Gastroesophageal sphincter (tissue), 4 donors: Measurements from ENCODE around the gene PTCH2. TPM values are rescaled to one million over a fixed set of nuclear protein-coding genes. Genes with fewer than 3 reads are reported as not detected.

Experiments
- ATAC-seq: fragments of 150-250 bp; one replicate; pipeline ENCODE4 v1.9.1; 2016; ENCODE audit warnings: mild to moderate bottlenecking, moderate library complexity
- H3K27ac ChIP-seq, 4 donors: fragments of 200-600 bp; sonication (generic) in 3 of 4; 1 replicate in 3 of 4; 2 replicates in 1 of 4; pipeline ENCODE4 v1.5.1; 2016 to 2019
- H3K27me3 ChIP-seq: fragments of 200-600 bp; sonication (generic); one replicate; pipeline ENCODE4 v1.5.1; 2019
- H3K36me3 ChIP-seq, 2 donors: fragments of 200-600 bp; sonication (generic); one replicate each; pipeline ENCODE4 v1.5.1; 2019; ENCODE audit warnings: control low read depth in 1 of 2
- H3K4me1 ChIP-seq, 3 donors: fragments of 200-600 bp; sonication (generic); 1 replicate in 2 of 3; 2 replicates in 1 of 3; pipeline ENCODE4 v1.5.1; 2016 to 2019; ENCODE audit warnings: control low read depth in 2 of 3
- H3K4me3 ChIP-seq, 2 donors: fragments of 200-600 bp; sonication (generic); one replicate each; pipeline ENCODE4 v1.5.1; 2019; ENCODE audit warnings: mild to moderate bottlenecking in 1 of 2, moderate library complexity in 1 of 2
- H3K9me3 ChIP-seq, 3 donors: fragments of 200-600 bp; sonication (generic); one replicate each; pipeline ENCODE4 v1.5.1; 2017 to 2019; ENCODE audit warnings: control low read depth in 2 of 3
- CTCF ChIP-seq, 4 experiments: fragments of 200-600 bp in 2 of 4; fragments of 450-650 bp in 2 of 4; sonication (generic) in 1 of 4; IDR thresholded peaks; one replicate each; pipeline ENCODE4 v1.5.1; 2017 to 2019; ENCODE audit warnings: antibody characterized with exemption in 4 of 4, mild to moderate bottlenecking in 2 of 4, moderate library complexity in 2 of 4
- EP300 ChIP-seq: sonication (generic); formaldehyde crosslinking; IDR thresholded peaks from one replicate; pipeline ENCODE4 v1.6.1; 2017; ENCODE audit warnings: antibody characterized with exemption, mild to moderate bottlenecking
- POLR2A ChIP-seq, 2 donors: fragments of 450-650 bp; IDR thresholded peaks; one replicate each; pipeline ENCODE4 v1.6.1; 2017; ENCODE audit warnings: antibody characterized with exemption in 2 of 2, mild to moderate bottlenecking in 2 of 2, moderate library complexity in 1 of 2
- POLR2AphosphoS5 ChIP-seq: sonication (generic); formaldehyde crosslinking; IDR thresholded peaks from one replicate; pipeline ENCODE4 v1.6.1; 2017; ENCODE audit warnings: antibody characterized with exemption
- WGBS, 2 donors: methylation state at CpG; one replicate each; pipeline ENCODE4 v1.1.5; 2018; ENCODE audit warnings: low coverage in 1 of 2; 5-methylcytosine and 5-hydroxymethylcytosine counted together
- total RNA-seq, 4 donors: library from RNA; depleted of rRNA; stranded (reverse); fragments of >200 nt; gene quantifications; one replicate each; pipeline ENCODE4 v1.1.0, GENCODE V29; 2016

Gene PTCH2
- total RNA-seq, 4 donors from 2014 or later, result 0.54 to 1.9 (median 1.1) TPM

DNA sequence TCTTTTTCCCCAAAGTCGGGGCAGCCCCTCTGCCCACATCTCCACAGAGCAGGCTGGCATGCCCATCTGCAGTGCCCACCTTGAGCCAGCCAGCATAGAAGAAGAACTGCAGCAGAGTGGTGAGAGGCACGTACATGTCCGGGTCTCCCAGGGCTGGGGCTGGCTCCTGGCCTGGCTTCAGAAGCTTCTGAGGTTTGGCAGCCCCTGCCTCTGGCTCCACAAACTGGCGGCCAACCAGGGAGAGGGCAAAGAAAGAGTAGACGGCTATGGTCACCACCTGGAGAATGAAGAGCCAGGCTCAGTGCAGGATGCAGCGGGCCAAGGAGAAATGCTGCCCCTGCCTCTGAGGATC, 58.0 kb downstream of the PTCH2 start:
- Histone ChIP-seq H3K27ac (peak overlapping the region in 1 of 4 donors; percentile 72), H3K27me3 (no peaks in the 10 kb centered on the region), H3K9me3 (no peaks in the 10 kb centered on the region), H3K4me1 (peaks cover 0 to 36% (median 18%) of the 10 kb centered on the region in 3 donors), H3K36me3 (peaks cover 0 to 20% of the 10 kb centered on the region in 2 donors), H3K4me3 (no peak overlapping the region)
- no peak for ATAC-seq
- no peak for TF ChIP-seq EP300
- no peak for TF ChIP-seq POLR2A (IDR thresholded peaks at IDR 0.05)
- TF ChIP-seq POLR2AphosphoS5, result no peak
- no peak for TF ChIP-seq CTCF (IDR thresholded peaks at IDR 0.05)
- WGBS, 2 donors, result no CpG with 5 or more reads among the region's 6 CpGs

GRCh38 chr1:44784094-44785028, 58.7 kb downstream of the PTCH2 start:
- Histone ChIP-seq H3K4me3 (peak overlapping the region; percentile 37 to 63), H3K9me3 (no peaks in the 10 kb centered on the region), H3K27ac (peak overlapping the region in 2 of 4 donors; percentile 25 to 72), H3K36me3 (peaks cover 0 to 27% of the 10 kb centered on the region in 2 donors), H3K4me1 (peaks cover 0 to 36% (median 18%) of the 10 kb centered on the region in 3 donors), H3K27me3 (no peaks in the 10 kb centered on the region)
- peak; percentile 17 for ATAC-seq
- 20% methylated on average over 15 of the region's 71 CpGs; no CpG with 5 or more reads in 1 of the 2 donors for WGBS, 2 donors
- TF ChIP-seq CTCF (IDR thresholded peaks at IDR 0.05) (peak in 1 of 4 experiments; percentile 19), POLR2A (IDR thresholded peaks at IDR 0.05) (no peak)

- no peaks in the 10 kb centered on the region for H3K27me3 ChIP-seq
- H3K9me3 ChIP-seq, result no peaks in the 10 kb centered on the region
- 25 to 28% methylated on average over 4 to 6 of the region's 8 CpGs for WGBS, 2 donors
- H3K36me3 ChIP-seq, result peaks cover 0 to 33% of the 10 kb centered on the region in 2 donors
- ATAC-seq, result no peak
- peak overlapping the region in 2 of 4 donors; percentile 25 to 72 for H3K27ac ChIP-seq
- peaks cover 0 to 36% (median 18%) of the 10 kb centered on the region in 3 donors for H3K4me1 ChIP-seq
- TF ChIP-seq CTCF (IDR thresholded peaks at IDR 0.05) (no peak), POLR2A (IDR thresholded peaks at IDR 0.05) (no peak), EP300 (no peak), POLR2AphosphoS5 (no peak)
- H3K4me3 ChIP-seq, result peak overlapping the region; percentile 37 to 63
Measured at GRCh38 chr1:44783697-44784093, 59.4 kb downstream of the PTCH2 start.

DNA sequence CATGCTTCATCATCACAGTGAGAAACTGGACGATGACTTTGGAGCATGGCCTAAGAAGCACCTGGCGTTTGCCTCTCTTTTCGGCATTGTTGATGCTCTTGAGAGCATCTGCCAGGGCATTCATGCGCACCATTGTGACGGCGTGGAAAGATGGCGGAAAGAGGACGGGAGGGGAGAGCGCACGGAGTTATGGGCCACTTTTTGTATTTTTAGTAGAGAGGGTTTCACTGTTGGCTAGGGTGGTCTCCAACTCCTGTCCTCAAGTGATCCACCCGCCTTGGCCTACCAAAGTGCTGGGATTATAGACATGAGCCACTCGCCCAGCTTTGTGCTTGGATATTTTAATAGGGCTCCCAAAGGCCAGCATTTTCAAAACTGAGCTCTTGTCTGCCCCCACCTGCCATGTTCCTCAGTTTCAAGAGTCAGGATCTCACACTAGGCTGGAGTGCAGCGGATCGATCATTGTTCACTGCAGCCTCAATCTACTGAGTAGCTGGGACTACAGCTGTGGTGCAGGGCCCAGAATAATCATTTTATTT, 62.4 kb downstream of the PTCH2 start:
- Histone ChIP-seq H3K27me3 (no peaks in the 10 kb centered on the region), H3K4me3 (no peak overlapping the region), H3K4me1 (peaks cover 0 to 50% (median 19%) of the 10 kb centered on the region in 3 donors), H3K27ac (no peak overlapping the region), H3K36me3 (peaks cover 0 to 58% of the 10 kb centered on the region in 2 donors), H3K9me3 (no peaks in the 10 kb centered on the region)
- TF ChIP-seq POLR2A (IDR thresholded peaks at IDR 0.05) (no peak), CTCF (IDR thresholded peaks at IDR 0.05) (no peak), EP300 (no peak)
- ATAC-seq, result no peak
- 82 to 95% methylated on average over 9 to 10 of the region's 14 CpGs for WGBS, 2 donors
